ENCODE results near the gene SNX5. TPM values are rescaled to one million over a fixed set of nuclear protein-coding genes. Genes with fewer than 3 reads are reported as not detected.

The SNX5 gene
- total RNA-seq, 1 experiment from 2014 or later, result 188 TPM

GRCh38 chr20:17939622-17940223, 28.9 kb downstream of the SNX5 start:
- intact Hi-C loops (cut with micrococcal nuclease; ENCODE audit: unreplicated experiment), result no loop called here
- BruUV-seq (replicated peaks), result no TSS peak
- H3K9me3 ChIP-seq (ENCODE audit: low read depth, low read length, poor library complexity, severe bottlenecking), result no peaks in the 10 kb centered on the region
- no peaks in the 10 kb centered on the region for H3K27me3 ChIP-seq (replicated peaks; ENCODE audit: insufficient read depth, low read depth, low read length, poor library complexity)
- peak overlapping the region; percentile 28 for H3K27ac ChIP-seq (ENCODE audit: low read depth, low read length, poor library complexity, severe bottlenecking)
- CTCF ChIA-PET, result interaction anchor here (0.7 to 1.1 kb wide), 2 partner anchors 128 to 403 kb away, joined by 3 read pairs; no protein-coding TSS in a partner anchor
- POLR2A ChIA-PET (ENCODE audit: low non-redundant PET), result no interaction called here
- no peaks in the 10 kb centered on the region for H3K4me1 ChIP-seq (ENCODE audit: insufficient read depth, low read length, poor library complexity, severe bottlenecking)
- TF ChIP-seq EZH2 (IDR thresholded peaks at IDR 0.05; ENCODE audit: borderline replicate concordance, low read depth, low read length, poor library complexity, severe bottlenecking) (no peak), CTCF (conservative IDR thresholded peaks at IDR 0.05; ENCODE audit: low read depth, low read length) (no peak)
- peaks cover 41% of the 10 kb centered on the region for H3K36me3 ChIP-seq (ENCODE audit: insufficient read depth, low read length, poor library complexity, severe bottlenecking)
- no peak overlapping the region for H3K4me3 ChIP-seq (ENCODE audit: low read depth, low read length, poor library complexity, severe bottlenecking)
- no peak for DNase-seq (ENCODE audit: low spot score)

- Histone ChIP-seq H3K36me3 (ENCODE audit: insufficient read depth, low read length, poor library complexity, severe bottlenecking) (peaks cover 35% of the 10 kb centered on the region), H3K4me3 (ENCODE audit: low read depth, low read length, poor library complexity, severe bottlenecking) (no peak overlapping the region), H3K27ac (ENCODE audit: low read depth, low read length, poor library complexity, severe bottlenecking) (peak overlapping the region; percentile 28), H3K4me1 (ENCODE audit: insufficient read depth, low read length, poor library complexity, severe bottlenecking) (no peaks in the 10 kb centered on the region), H3K27me3 (replicated peaks; ENCODE audit: insufficient read depth, low read depth, low read length, poor library complexity) (no peaks in the 10 kb centered on the region), H3K9me3 (ENCODE audit: low read depth, low read length, poor library complexity, severe bottlenecking) (no peaks in the 10 kb centered on the region)
- ChIA-PET CTCF (interaction anchor here (0.5 to 1.1 kb wide), 4 partner anchors 8 to 402 kb away, joined by 3 to 5 read pairs (median 4); partner anchors contain the start of gene RRBP1), POLR2A (ENCODE audit: low non-redundant PET) (no interaction called here)
- no TSS peak for BruUV-seq (replicated peaks)
- intact Hi-C loops (cut with micrococcal nuclease; ENCODE audit: unreplicated experiment), result no loop called here
- peak; percentile 75 for DNase-seq (ENCODE audit: low spot score)
- TF ChIP-seq EZH2 (IDR thresholded peaks at IDR 0.05; ENCODE audit: borderline replicate concordance, low read depth, low read length, poor library complexity, severe bottlenecking), result no peak
- TF ChIP-seq CTCF (conservative IDR thresholded peaks at IDR 0.05; ENCODE audit: low read depth, low read length), result peak; percentile 92
Measured at GRCh38 chr20:17938871-17939619, 29.5 kb downstream of the SNX5 start.

- peaks cover 15% of the 10 kb centered on the region for H3K36me3 ChIP-seq (ENCODE audit: insufficient read depth, low read length, poor library complexity, severe bottlenecking)
- BruUV-seq (replicated peaks), result no TSS peak
- H3K27ac ChIP-seq (ENCODE audit: low read depth, low read length, poor library complexity, severe bottlenecking), result no peak overlapping the region
- intact Hi-C loops (cut with micrococcal nuclease; ENCODE audit: unreplicated experiment), result no loop called here
- H3K4me3 ChIP-seq (ENCODE audit: low read depth, low read length, poor library complexity, severe bottlenecking), result no peak overlapping the region
- POLR2A ChIA-PET (ENCODE audit: low non-redundant PET), result no interaction called here
- H3K27me3 ChIP-seq (replicated peaks; ENCODE audit: insufficient read depth, low read depth, low read length, poor library complexity), result no peaks in the 10 kb centered on the region
- DNase-seq (ENCODE audit: low spot score), result no peak
- no peaks in the 10 kb centered on the region for H3K4me1 ChIP-seq (ENCODE audit: insufficient read depth, low read length, poor library complexity, severe bottlenecking)
- CTCF ChIA-PET, result no interaction called here
- no peak for TF ChIP-seq CTCF (conservative IDR thresholded peaks at IDR 0.05; ENCODE audit: low read depth, low read length)
- TF ChIP-seq EZH2 (IDR thresholded peaks at IDR 0.05; ENCODE audit: borderline replicate concordance, low read depth, low read length, poor library complexity, severe bottlenecking), result no peak
- no peaks in the 10 kb centered on the region for H3K9me3 ChIP-seq (ENCODE audit: low read depth, low read length, poor library complexity, severe bottlenecking)
Measured at GRCh38 chr20:17936761-17937732, 31.5 kb downstream of the SNX5 start.
